ENCODE data around the gene RRP9.

The RRP9 gene

GRCh38 chr3:51955893-51956770, 14.4 kb upstream of the RRP9 start:
- DNase-seq (ENCODE audit: low read depth in 2 of 2): no peak

- DNase-seq (ENCODE audit: low read depth in 2 of 2): no peak
These were observed 13.6 kb upstream of the RRP9 start, which contains the start of gene GPR62 for GRCh38 chr3:51955175-51955892. Gene GPR62, plus strand, starts transcription at chr3:51955381. Its CDS starts 272 bp downstream, at chr3:51955653.

GRCh38 chr3:51954713-51955112, 13.0 kb upstream of the RRP9 start:
- DNase-seq (ENCODE audit: low read depth in 2 of 2): no peak

- no peak for DNase-seq (ENCODE audit: low read depth in 2 of 2)
These were observed 12.4 kb upstream of the RRP9 start for GRCh38 chr3:51954105-51954504.

- DNase-seq (ENCODE audit: low read depth in 2 of 2): no peak
These were observed 11.7 kb upstream of the RRP9 start for GRCh38 chr3:51953445-51953844.

- no peak for DNase-seq (ENCODE audit: low read depth in 2 of 2)
These were observed 9.2 kb upstream of the RRP9 start for GRCh38 chr3:51950899-51951298.

- DNase-seq (ENCODE audit: low read depth in 2 of 2): no peak
These were observed 7.4 kb upstream of the RRP9 start for GRCh38 chr3:51949121-51949520.

GRCh38 chr3:51948016-51948580, 6.4 kb upstream of the RRP9 start:
- DNase-seq (ENCODE audit: low read depth in 2 of 2): no peak

- no peak for DNase-seq (ENCODE audit: low read depth in 2 of 2)
These were observed 5.7 kb upstream of the RRP9 start for GRCh38 chr3:51947215-51947900.

GRCh38 chr3:51946796-51947195, 5.1 kb upstream of the RRP9 start:
- DNase-seq (ENCODE audit: low read depth in 2 of 2): no peak

- no peak for DNase-seq (ENCODE audit: low read depth in 2 of 2)
These were observed 4.4 kb upstream of the RRP9 start for GRCh38 chr3:51945926-51946705.

GRCh38 chr3:51945031-51945840, 3.5 kb upstream of the RRP9 start:
- DNase-seq (ENCODE audit: low read depth in 2 of 2): no peak

- no peak for DNase-seq (ENCODE audit: low read depth in 2 of 2)
These were observed 2.8 kb upstream of the RRP9 start for GRCh38 chr3:51944451-51945021.

- no peak for DNase-seq (ENCODE audit: low read depth in 2 of 2)
These were observed 2.0 kb upstream of the RRP9 start for GRCh38 chr3:51943451-51944391.

GRCh38 chr3:51942603-51943450, 1.1 kb upstream of the RRP9 start:
- DNase-seq (ENCODE audit: low read depth in 2 of 2): peak in 1 of 2 donors; percentile 50

- no peak for DNase-seq (ENCODE audit: low read depth in 2 of 2)
These were observed 274 bp downstream of the RRP9 start for GRCh38 chr3:51941463-51941797.

- DNase-seq (ENCODE audit: low read depth in 2 of 2): no peak
These were observed 849 bp downstream of the RRP9 start for GRCh38 chr3:51940648-51941462.

All from stimulated activated CD8-positive, alpha-beta memory T cell treated with anti-CD3 and anti-CD28 coated beads, Interleukin-15, amount 100 ng/mL, for 4 hours (primary cell).